Stimulated activated CD8-positive, alpha-beta memory T cell treated with anti-CD3 and anti-CD28 coated beads, Interleukin-7, amount 100 ng/mL, for 48 hours (primary cell): ENCODE measurements around the gene ALPG.
"Not testable (repeated sequence)": the region's sequence is repeated elsewhere in the genome, so short reads cannot be mapped to it uniquely, and the experiment has no call there.

ENCODE experiments used
- DNase-seq, 2 donors: peaks; one replicate each; pipeline ENCODE4 v3.0.0-alpha.2; 2020; ENCODE audit warnings: low read depth in 1 of 2; ENCODE audit errors: extremely low read depth in 1 of 2

ALPG gene

GRCh38 chr2:232406556-232407310, at the start of gene ALPG:
ALPG (plus strand) TSS chr2:232406844; CDS start chr2:232406895, 51 bp downstream.
- DNase-seq: no peak

GRCh38 chr2:232361646-232362045, 45.0 kb upstream of the ALPG start:
- no peak for DNase-seq

- DNase-seq: no peak
Measured at GRCh38 chr2:232362174-232362900, 44.3 kb upstream of the ALPG start.

- not testable (repeated sequence) for DNase-seq
Measured at GRCh38 chr2:232363064-232363783, 43.4 kb upstream of the ALPG start.

GRCh38 chr2:232363784-232364615, 42.6 kb upstream of the ALPG start:
- no peak for DNase-seq

GRCh38 chr2:232364806-232365594, 41.6 kb upstream of the ALPG start:
- DNase-seq: not testable (repeated sequence)

GRCh38 chr2:232365621-232366321, 40.9 kb upstream of the ALPG start:
- no peak for DNase-seq

- DNase-seq: not testable (repeated sequence)
Measured at GRCh38 chr2:232366461-232366860, 40.2 kb upstream of the ALPG start.

GRCh38 chr2:232367016-232367415, 39.6 kb upstream of the ALPG start:
- DNase-seq: no peak

- DNase-seq: no peak
Measured at GRCh38 chr2:232367591-232368233, 38.9 kb upstream of the ALPG start.

GRCh38 chr2:232368311-232368731, 38.3 kb upstream of the ALPG start:
- DNase-seq: no peak

GRCh38 chr2:232369126-232369951, 37.3 kb upstream of the ALPG start:
- no peak for DNase-seq

- DNase-seq: not testable (repeated sequence)
Measured at GRCh38 chr2:232370007-232370406, 36.6 kb upstream of the ALPG start.

- no peak for DNase-seq
Measured at GRCh38 chr2:232372231-232373208, 34.1 kb upstream of the ALPG start.

- DNase-seq: no peak
Measured at GRCh38 chr2:232374356-232374755, 32.3 kb upstream of the ALPG start.

- DNase-seq: no peak
Measured at GRCh38 chr2:232375164-232375563, 31.5 kb upstream of the ALPG start.

- no peak for DNase-seq
Measured at GRCh38 chr2:232376260-232376659, 30.4 kb upstream of the ALPG start.
